Parathyroid adenoma (tissue), 2 donors: ENCODE measurements around the gene LAYN.

Experiments used
- H2AFZ ChIP-seq: fragments of 300-600 bp; sonication (generic); one replicate; pipeline ENCODE4 v1.7.0; 2017; ENCODE audit warnings: antibody characterized with exemption, mild to moderate bottlenecking
- H3K27ac ChIP-seq: fragments of 300-600 bp; sonication (generic); one replicate; pipeline ENCODE4 v1.7.0; 2017
- H3K27me3 ChIP-seq: fragments of 300-600 bp; sonication (generic); one replicate; pipeline ENCODE4 v1.7.0; 2017; ENCODE audit warnings: low read length; ENCODE audit not compliant: control insufficient read depth, insufficient read depth
- H3K36me3 ChIP-seq: fragments of 300-600 bp; sonication (generic); one replicate; pipeline ENCODE4 v1.7.0; 2017; ENCODE audit warnings: low read length; ENCODE audit not compliant: control insufficient read depth, insufficient read depth
- H3K4me1 ChIP-seq: fragments of 300-600 bp; sonication (generic); one replicate; pipeline ENCODE4 v1.7.0; 2017; ENCODE audit warnings: control low read depth
- H3K4me2 ChIP-seq: fragments of 300-600 bp; sonication (generic); one replicate; pipeline ENCODE4 v1.7.0; 2017; ENCODE audit warnings: low read length
- H3K4me3 ChIP-seq: fragments of 300-600 bp; sonication (generic); one replicate; pipeline ENCODE4 v1.7.0; 2017; ENCODE audit warnings: low read depth, low read length
- H3K79me2 ChIP-seq: fragments of 300-600 bp; sonication (generic); one replicate; pipeline ENCODE4 v1.7.0; 2017; ENCODE audit warnings: control low read depth
- H3K9ac ChIP-seq: fragments of 300-600 bp; sonication (generic); one replicate; pipeline ENCODE4 v1.7.0; 2017; ENCODE audit warnings: mild to moderate bottlenecking
- H3K9me3 ChIP-seq: fragments of 300-600 bp; sonication (generic); one replicate; pipeline ENCODE4 v1.7.0; 2017; ENCODE audit warnings: low read length; ENCODE audit not compliant: control insufficient read depth
- TF ChIP-seq, protein P1 (sequence below): fragments of 300-600 bp; sonication (generic); IDR thresholded peaks from one replicate; pipeline ENCODE4 v1.7.0; 2017; ENCODE audit warnings: antibody characterized with exemption, mild to moderate bottlenecking
- donor health status: primary hyperparathyroidism.

The LAYN gene

GRCh38 chr11:111561791-111562325, 21.3 kb downstream of the LAYN start:
- Histone ChIP-seq H3K27me3 (no peaks in the 10 kb centered on the region), H2AFZ (no peak overlapping the region), H3K9ac (no peak overlapping the region), H3K27ac (no peak overlapping the region), H3K4me3 (no peak overlapping the region), H3K4me2 (no peak overlapping the region), H3K36me3 (no peaks in the 10 kb centered on the region), H3K4me1 (no peaks in the 10 kb centered on the region), H3K9me3 (no peaks in the 10 kb centered on the region), H3K79me2 (no peaks in the 10 kb centered on the region)
- TF ChIP-seq, protein P1, sequence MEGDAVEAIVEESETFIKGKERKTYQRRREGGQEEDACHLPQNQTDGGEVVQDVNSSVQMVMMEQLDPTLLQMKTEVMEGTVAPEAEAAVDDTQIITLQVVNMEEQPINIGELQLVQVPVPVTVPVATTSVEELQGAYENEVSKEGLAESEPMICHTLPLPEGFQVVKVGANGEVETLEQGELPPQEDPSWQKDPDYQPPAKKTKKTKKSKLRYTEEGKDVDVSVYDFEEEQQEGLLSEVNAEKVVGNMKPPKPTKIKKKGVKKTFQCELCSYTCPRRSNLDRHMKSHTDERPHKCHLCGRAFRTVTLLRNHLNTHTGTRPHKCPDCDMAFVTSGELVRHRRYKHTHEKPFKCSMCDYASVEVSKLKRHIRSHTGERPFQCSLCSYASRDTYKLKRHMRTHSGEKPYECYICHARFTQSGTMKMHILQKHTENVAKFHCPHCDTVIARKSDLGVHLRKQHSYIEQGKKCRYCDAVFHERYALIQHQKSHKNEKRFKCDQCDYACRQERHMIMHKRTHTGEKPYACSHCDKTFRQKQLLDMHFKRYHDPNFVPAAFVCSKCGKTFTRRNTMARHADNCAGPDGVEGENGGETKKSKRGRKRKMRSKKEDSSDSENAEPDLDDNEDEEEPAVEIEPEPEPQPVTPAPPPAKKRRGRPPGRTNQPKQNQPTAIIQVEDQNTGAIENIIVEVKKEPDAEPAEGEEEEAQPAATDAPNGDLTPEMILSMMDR, result no peak

GRCh38 chr11:111562692-111563389, 22.3 kb downstream of the LAYN start:
- Histone ChIP-seq H3K4me2 (no peak overlapping the region), H3K79me2 (no peaks in the 10 kb centered on the region), H3K4me3 (no peak overlapping the region), H3K36me3 (no peaks in the 10 kb centered on the region), H3K4me1 (no peaks in the 10 kb centered on the region), H3K27ac (no peak overlapping the region), H3K9ac (no peak overlapping the region), H3K27me3 (no peaks in the 10 kb centered on the region), H2AFZ (no peak overlapping the region), H3K9me3 (no peaks in the 10 kb centered on the region)
- TF ChIP-seq, protein P1, result no peak

DNA sequence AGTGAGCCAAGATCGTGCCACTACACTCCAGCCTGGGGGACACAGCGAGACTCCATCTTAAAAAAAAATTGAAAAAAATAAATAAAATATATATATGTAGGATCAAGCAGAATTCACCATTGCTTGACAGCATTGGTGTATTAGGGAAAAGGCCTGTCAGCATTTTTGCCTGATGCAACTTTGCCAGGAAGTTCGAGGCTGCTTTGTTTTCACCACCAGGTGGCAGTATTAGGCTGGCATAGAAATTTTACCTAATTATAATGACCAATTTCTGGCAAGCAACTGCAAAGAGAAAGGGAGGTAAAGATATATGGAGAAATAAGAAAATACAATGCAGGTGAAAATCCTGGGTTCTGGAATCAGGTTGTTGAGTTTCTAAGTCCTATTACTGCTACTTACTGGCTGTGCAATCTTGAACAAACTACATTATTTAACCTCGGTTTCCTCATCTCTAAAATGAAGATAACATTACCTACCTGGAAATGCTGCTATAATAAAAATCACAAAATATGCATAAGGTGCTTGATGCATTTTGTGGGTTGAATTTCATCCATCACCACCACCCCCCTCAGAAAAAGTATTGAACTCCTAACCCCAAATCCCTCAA, 24.7 kb downstream of the LAYN start:
- no peaks in the 10 kb centered on the region for H3K4me1 ChIP-seq
- TF ChIP-seq, protein P1, result peak; percentile 73

GRCh38 chr11:111566324-111566723, 25.8 kb downstream of the LAYN start:
- H3K79me2 ChIP-seq, result no peaks in the 10 kb centered on the region
- no peaks in the 10 kb centered on the region for H3K4me1 ChIP-seq
- H3K4me2 ChIP-seq, result no peak overlapping the region
- no peaks in the 10 kb centered on the region for H3K36me3 ChIP-seq
- no peak overlapping the region for H3K9ac ChIP-seq
- TF ChIP-seq, protein P1, result no peak
- H3K27me3 ChIP-seq, result no peaks in the 10 kb centered on the region
- no peaks in the 10 kb centered on the region for H3K9me3 ChIP-seq
- H2AFZ ChIP-seq, result no peak overlapping the region
- no peak overlapping the region for H3K27ac ChIP-seq
- no peak overlapping the region for H3K4me3 ChIP-seq

More for the DNA sequence above, 24.7 kb downstream of the LAYN start:
- no peaks in the 10 kb centered on the region for H3K9me3 ChIP-seq
- H3K4me2 ChIP-seq, result no peak overlapping the region
- no peak overlapping the region for H3K27ac ChIP-seq
- H3K4me3 ChIP-seq, result no peak overlapping the region
- H3K36me3 ChIP-seq, result no peaks in the 10 kb centered on the region
- no peaks in the 10 kb centered on the region for H3K79me2 ChIP-seq
- no peak overlapping the region for H2AFZ ChIP-seq
- no peak overlapping the region for H3K9ac ChIP-seq
- H3K27me3 ChIP-seq, result no peaks in the 10 kb centered on the region
